ENCODE results near the gene TCEANC2. TPM values are rescaled to one million over a fixed set of nuclear protein-coding genes. Genes with fewer than 3 reads are reported as not detected.

Gene TCEANC2
- total and polyA plus RNA-seq, 2 donors (not counting 3 experiments of a cell fraction or from before 2014, with no cell fraction given), result 3.2 to 6.1 TPM

DNA sequence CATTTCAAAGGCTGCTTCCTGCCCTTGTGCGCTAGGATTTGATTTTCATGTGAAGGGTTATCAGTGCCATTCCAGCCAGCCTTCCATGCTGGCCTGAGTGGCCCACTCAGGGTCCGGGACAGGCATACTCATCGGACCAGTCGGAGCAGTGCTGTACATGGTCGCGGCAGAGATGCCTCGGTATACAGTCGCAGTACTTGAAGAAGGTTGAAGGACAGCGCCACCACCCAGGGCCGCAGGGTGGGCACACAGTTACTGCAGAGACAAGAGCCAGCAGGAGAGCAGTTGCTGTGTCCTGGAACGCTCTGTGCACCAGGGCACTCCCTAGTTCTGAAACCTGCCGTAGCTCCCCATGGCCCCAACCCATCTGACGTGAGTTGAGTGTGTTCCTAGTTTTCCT is 44.5 kb upstream of the TCEANC2 start:
- TF ChIP-seq GATA2 (IDR thresholded peaks at IDR 0.05; ENCODE audit: insufficient read depth, insufficient read length, low read depth, low read length), result no peak
- TF ChIP-seq, protein P1, sequence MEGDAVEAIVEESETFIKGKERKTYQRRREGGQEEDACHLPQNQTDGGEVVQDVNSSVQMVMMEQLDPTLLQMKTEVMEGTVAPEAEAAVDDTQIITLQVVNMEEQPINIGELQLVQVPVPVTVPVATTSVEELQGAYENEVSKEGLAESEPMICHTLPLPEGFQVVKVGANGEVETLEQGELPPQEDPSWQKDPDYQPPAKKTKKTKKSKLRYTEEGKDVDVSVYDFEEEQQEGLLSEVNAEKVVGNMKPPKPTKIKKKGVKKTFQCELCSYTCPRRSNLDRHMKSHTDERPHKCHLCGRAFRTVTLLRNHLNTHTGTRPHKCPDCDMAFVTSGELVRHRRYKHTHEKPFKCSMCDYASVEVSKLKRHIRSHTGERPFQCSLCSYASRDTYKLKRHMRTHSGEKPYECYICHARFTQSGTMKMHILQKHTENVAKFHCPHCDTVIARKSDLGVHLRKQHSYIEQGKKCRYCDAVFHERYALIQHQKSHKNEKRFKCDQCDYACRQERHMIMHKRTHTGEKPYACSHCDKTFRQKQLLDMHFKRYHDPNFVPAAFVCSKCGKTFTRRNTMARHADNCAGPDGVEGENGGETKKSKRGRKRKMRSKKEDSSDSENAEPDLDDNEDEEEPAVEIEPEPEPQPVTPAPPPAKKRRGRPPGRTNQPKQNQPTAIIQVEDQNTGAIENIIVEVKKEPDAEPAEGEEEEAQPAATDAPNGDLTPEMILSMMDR (IDR thresholded peaks at IDR 0.05; ENCODE audit: extremely low read depth in 1 of 2, insufficient read depth in 1 of 2, low read depth in 1 of 2, low read length in 2 of 2), result no peak
- TF ChIP-seq MYC (IDR thresholded peaks at IDR 0.05; ENCODE audit: low read depth, low read length), result no peak
- no peak for TF ChIP-seq POLR2AphosphoS5 (IDR thresholded peaks at IDR 0.05; ENCODE audit: insufficient read depth, low read depth, low read length)
- no peak for TF ChIP-seq FOS (IDR thresholded peaks at IDR 0.05; ENCODE audit: borderline replicate concordance, insufficient read depth, low read length)
- TF ChIP-seq, protein P2, sequence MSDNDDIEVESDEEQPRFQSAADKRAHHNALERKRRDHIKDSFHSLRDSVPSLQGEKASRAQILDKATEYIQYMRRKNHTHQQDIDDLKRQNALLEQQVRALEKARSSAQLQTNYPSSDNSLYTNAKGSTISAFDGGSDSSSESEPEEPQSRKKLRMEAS (IDR thresholded peaks at IDR 0.05; ENCODE audit: insufficient read depth, insufficient read length), result no peak
- TF ChIP-seq POLR2A (IDR thresholded peaks at IDR 0.05; ENCODE audit: low read depth, low read length), result no peak
- no peak for TF ChIP-seq EZH2 (IDR thresholded peaks at IDR 0.05; ENCODE audit: borderline replicate concordance, low read depth, low read length, severe bottlenecking)
- TF ChIP-seq JUN (IDR thresholded peaks at IDR 0.05; ENCODE audit: borderline replicate concordance, insufficient read depth, insufficient read length, low read depth), result no peak
- FAIRE-seq (no peak), DNase-seq (ENCODE audit: low read depth, low spot score) (no peak)
- dilution Hi-C loops (cut with MboI; ENCODE audit: extremely low pct_ligation_motif_present, low sequenced_read_pairs), result no loop called here
- Histone ChIP-seq H3K27me3 (ENCODE audit: control insufficient read depth in 2 of 2, insufficient read depth in 2 of 2, low read length in 2 of 2) (peaks cover 0 to 5% of the 10 kb centered on the region in 2 experiments), H3K4me1 (ENCODE audit: control insufficient read depth, extremely low read depth, insufficient read depth, low read length) (no peaks in the 10 kb centered on the region), H3K9me1 (replicated peaks; ENCODE audit: control insufficient read depth, extremely low read depth, insufficient read depth, low read length) (no peaks in the 10 kb centered on the region), H4K20me1 (replicated peaks; ENCODE audit: control insufficient read depth, extremely low read depth, insufficient read depth, low read length) (no peaks in the 10 kb centered on the region), H3K27ac (ENCODE audit: insufficient read depth, low read depth, low read length) (no peak overlapping the region), H2AFZ (ENCODE audit: low read depth, low read length) (no peak overlapping the region), H3K4me3 (replicated peaks in 1 of 3; ENCODE audit: insufficient read depth in 1 of 3, low read depth in 1 of 3, low read length in 3 of 3) (no peak overlapping the region), H3K9ac (replicated peaks; ENCODE audit: extremely low read depth, insufficient read depth, low read length) (no peak overlapping the region), H3K79me2 (ENCODE audit: control insufficient read depth, insufficient read depth, low read length) (no peaks in the 10 kb centered on the region), H3K4me2 (ENCODE audit: insufficient read depth, low read length) (no peak overlapping the region), H3K36me3 (ENCODE audit: control insufficient read depth in 2 of 2, extremely low read depth in 1 of 2, insufficient read depth in 2 of 2, low read length in 2 of 2) (no peaks in the 10 kb centered on the region), H3K9me3 (replicated peaks; ENCODE audit: control insufficient read depth, insufficient read depth, low read length) (no peaks in the 10 kb centered on the region)
- intact Hi-C loops (cut with micrococcal nuclease), result no loop called here
- ChIA-PET POLR2A (no interaction called here), CTCF (no interaction called here)
- BruUV-seq (replicated peaks), result no TSS peak
